ENCODE measurements around the gene RPS2.

The RPS2 gene

DNA sequence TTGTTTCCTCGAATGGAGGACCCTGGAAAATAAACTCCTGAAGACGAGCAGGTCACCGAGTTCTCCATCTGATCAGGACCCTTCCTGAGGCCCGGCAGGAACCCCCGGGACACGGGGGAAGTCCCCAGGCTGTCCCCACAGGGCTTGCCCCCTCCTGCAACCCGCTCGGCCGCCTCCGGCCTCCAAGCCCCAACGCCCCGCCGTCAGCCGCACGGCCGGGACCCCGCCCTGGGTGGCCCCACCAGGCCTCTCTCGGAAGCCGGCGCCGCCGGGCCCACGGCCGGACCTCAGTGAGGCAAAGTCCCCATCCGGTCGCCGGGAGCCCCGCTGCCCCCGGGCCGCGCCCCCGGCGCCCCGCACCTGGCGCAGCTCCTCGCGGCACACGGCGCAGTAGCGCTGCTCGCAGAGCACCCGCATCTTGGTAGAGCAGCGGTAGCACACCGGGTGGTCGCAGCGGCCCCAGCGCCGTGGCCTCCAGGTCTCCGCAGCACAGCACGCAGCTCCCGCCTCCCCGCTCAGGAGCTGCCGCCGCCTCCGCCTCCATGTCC lies 44.6 kb upstream of the RPS2 start:
- Histone ChIP-seq H2BK120ac (ENCODE audit: insufficient read depth, low read length, poor library complexity) (peak overlapping the region; percentile 52), H3K14ac (ENCODE audit: low read length) (peak overlapping the region; percentile 88), H3K4ac (ENCODE audit: low read depth, low read length) (peak overlapping the region; percentile 68), H3K4me3 (ENCODE audit: low read depth, low read length) (peak overlapping the region; percentile 96), H4K8ac (ENCODE audit: low read depth, low read length) (peak overlapping the region; percentile 77), H2AFZ (ENCODE audit: insufficient read depth, low read length, poor library complexity) (peak overlapping the region; percentile 50), H3K9ac (ENCODE audit: low read length) (peak overlapping the region; percentile 99), H3K27me3 (ENCODE audit: insufficient read depth, low read length) (no peaks in the 10 kb centered on the region), H3K4me2 (ENCODE audit: low read length) (peak overlapping the region; percentile 85), H3K36me3 (ENCODE audit: control insufficient read depth in 1 of 2, insufficient read depth in 2 of 2, low read length in 2 of 2) (peaks cover 7 to 9% of the 10 kb centered on the region in 2 experiments), H2BK12ac (ENCODE audit: low read length) (no peak overlapping the region), H3K79me2 (ENCODE audit: control insufficient read depth, insufficient read depth, low read length, poor library complexity) (peaks cover 13% of the 10 kb centered on the region), H3K9me3 (ENCODE audit: insufficient read depth, low read depth, low read length) (peaks cover 1% of the 10 kb centered on the region), H3K79me1 (ENCODE audit: low read length) (peaks cover 7% of the 10 kb centered on the region), H4K12ac (ENCODE audit: low read depth, low read length) (peak overlapping the region; percentile 73), H4K91ac (ENCODE audit: low read depth, low read length) (peak overlapping the region; percentile 81), H2BK5ac (ENCODE audit: low read depth, low read length, poor library complexity) (peak overlapping the region; percentile 26), H3K18ac (ENCODE audit: low read length) (peak overlapping the region; percentile 81), H2AK5ac (ENCODE audit: low read length) (peak overlapping the region; percentile 32), H3K4me1 (ENCODE audit: control insufficient read depth in 1 of 2, insufficient read depth in 2 of 2, low read length in 2 of 2) (peaks cover 9 to 23% of the 10 kb centered on the region in 2 experiments), H3K23ac (ENCODE audit: low read length) (no peak overlapping the region), H3K27ac (ENCODE audit: low read depth, low read length) (peak overlapping the region; percentile 22)
- no CpG with 5 or more reads among the region's 55 CpGs for WGBS (ENCODE audit: extremely low coverage, insufficient coverage, insufficient read length)
- DNase-seq, result peak in 1 of 2 donors; percentile 43

DNA sequence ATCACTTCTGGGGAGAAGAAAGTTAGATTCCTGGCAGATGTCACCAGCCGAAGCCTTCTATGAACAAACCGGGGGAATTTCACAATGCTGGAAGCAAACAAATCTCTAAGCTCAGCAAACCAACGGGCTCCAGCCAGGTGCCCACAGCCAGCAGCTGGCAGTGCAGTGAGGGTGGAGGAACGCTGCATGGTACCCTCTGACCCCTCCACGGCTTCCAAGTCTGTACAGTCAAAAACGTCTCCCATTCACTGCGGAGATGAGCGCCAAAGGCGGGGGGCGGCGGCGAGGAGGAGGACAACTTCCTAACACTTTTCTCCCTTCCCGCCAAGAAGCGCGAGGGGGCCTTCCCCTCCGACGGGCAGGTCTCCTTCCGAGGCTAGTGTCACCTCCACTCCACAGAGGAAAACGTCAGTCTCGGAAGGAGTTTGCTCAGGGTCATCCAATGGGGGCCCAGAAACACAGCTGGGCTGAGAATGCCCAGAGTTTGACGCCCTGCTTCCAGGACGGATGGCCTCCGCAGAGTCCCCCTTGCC lies 44.1 kb upstream of the RPS2 start:
- Histone ChIP-seq H3K18ac (ENCODE audit: low read length) (no peak overlapping the region), H3K79me2 (ENCODE audit: control insufficient read depth, insufficient read depth, low read length, poor library complexity) (peaks cover 13% of the 10 kb centered on the region), H3K14ac (ENCODE audit: low read length) (no peak overlapping the region), H3K23ac (ENCODE audit: low read length) (no peak overlapping the region), H3K4me1 (ENCODE audit: control insufficient read depth in 1 of 2, insufficient read depth in 2 of 2, low read length in 2 of 2) (peaks cover 13 to 26% of the 10 kb centered on the region in 2 experiments), H3K9ac (ENCODE audit: low read length) (peak overlapping the region; percentile 99), H3K36me3 (ENCODE audit: control insufficient read depth in 1 of 2, insufficient read depth in 2 of 2, low read length in 2 of 2) (peaks cover 7 to 9% of the 10 kb centered on the region in 2 experiments), H4K8ac (ENCODE audit: low read depth, low read length) (no peak overlapping the region), H2AFZ (ENCODE audit: insufficient read depth, low read length, poor library complexity) (no peak overlapping the region), H3K27me3 (ENCODE audit: insufficient read depth, low read length) (no peaks in the 10 kb centered on the region), H3K4me3 (ENCODE audit: low read depth, low read length) (peak overlapping the region; percentile 96), H4K12ac (ENCODE audit: low read depth, low read length) (no peak overlapping the region), H2AK5ac (ENCODE audit: low read length) (no peak overlapping the region), H3K9me3 (ENCODE audit: insufficient read depth, low read depth, low read length) (peaks cover 1% of the 10 kb centered on the region), H3K4ac (ENCODE audit: low read depth, low read length) (peak overlapping the region; percentile 56), H3K27ac (ENCODE audit: low read depth, low read length) (no peak overlapping the region), H3K79me1 (ENCODE audit: low read length) (peaks cover 7% of the 10 kb centered on the region), H2BK12ac (ENCODE audit: low read length) (no peak overlapping the region), H4K91ac (ENCODE audit: low read depth, low read length) (no peak overlapping the region), H2BK5ac (ENCODE audit: low read depth, low read length, poor library complexity) (no peak overlapping the region), H3K4me2 (ENCODE audit: low read length) (peak overlapping the region; percentile 85), H2BK120ac (ENCODE audit: insufficient read depth, low read length, poor library complexity) (no peak overlapping the region)
- peak in 1 of 2 donors; percentile 52 for DNase-seq
- WGBS (ENCODE audit: extremely low coverage, insufficient coverage, insufficient read length), result no CpG with 5 or more reads among the region's 23 CpGs

DNA sequence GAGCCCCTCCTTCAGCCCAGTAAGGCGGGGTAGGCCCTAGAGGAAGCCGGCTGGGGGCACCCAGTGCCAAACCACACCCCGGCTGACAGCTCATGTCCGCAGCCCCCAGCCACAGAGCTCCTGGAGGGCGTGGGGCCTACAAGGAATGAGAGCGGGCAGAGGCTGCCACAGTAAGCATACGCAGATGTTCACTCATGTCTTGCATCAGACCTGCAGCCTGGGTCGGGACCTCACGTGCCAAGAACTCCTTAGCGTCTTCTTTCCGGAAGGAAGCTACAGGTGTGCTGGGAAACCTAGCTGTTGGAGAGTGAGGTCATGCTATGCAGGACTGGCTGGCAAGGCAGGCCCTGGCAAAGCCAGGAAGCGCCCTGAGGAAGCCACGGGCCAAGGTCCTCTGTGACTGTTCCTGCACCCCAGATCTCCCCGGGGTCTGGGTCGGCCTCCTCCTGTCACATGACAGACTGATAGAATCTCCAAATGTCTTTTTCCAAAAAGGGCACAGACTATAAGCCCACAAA lies 43.4 kb upstream of the RPS2 start:
- Histone ChIP-seq H3K79me2 (ENCODE audit: control insufficient read depth, insufficient read depth, low read length, poor library complexity) (peaks cover 13% of the 10 kb centered on the region), H4K12ac (ENCODE audit: low read depth, low read length) (no peak overlapping the region), H3K23ac (ENCODE audit: low read length) (no peak overlapping the region), H3K4ac (ENCODE audit: low read depth, low read length) (peak overlapping the region; percentile 32), H3K18ac (ENCODE audit: low read length) (no peak overlapping the region), H2BK5ac (ENCODE audit: low read depth, low read length, poor library complexity) (no peak overlapping the region), H3K4me2 (ENCODE audit: low read length) (peak overlapping the region; percentile 85), H3K4me1 (ENCODE audit: control insufficient read depth in 1 of 2, insufficient read depth in 2 of 2, low read length in 2 of 2) (peaks cover 13 to 26% of the 10 kb centered on the region in 2 experiments), H4K8ac (ENCODE audit: low read depth, low read length) (no peak overlapping the region), H3K9me3 (ENCODE audit: insufficient read depth, low read depth, low read length) (peaks cover 1% of the 10 kb centered on the region), H3K4me3 (ENCODE audit: low read depth, low read length) (no peak overlapping the region), H3K9ac (ENCODE audit: low read length) (no peak overlapping the region), H3K79me1 (ENCODE audit: low read length) (peaks cover 7% of the 10 kb centered on the region), H3K27me3 (ENCODE audit: insufficient read depth, low read length) (no peaks in the 10 kb centered on the region), H3K27ac (ENCODE audit: low read depth, low read length) (no peak overlapping the region), H2BK12ac (ENCODE audit: low read length) (no peak overlapping the region), H4K91ac (ENCODE audit: low read depth, low read length) (no peak overlapping the region), H2BK120ac (ENCODE audit: insufficient read depth, low read length, poor library complexity) (no peak overlapping the region), H3K14ac (ENCODE audit: low read length) (no peak overlapping the region), H2AFZ (ENCODE audit: insufficient read depth, low read length, poor library complexity) (no peak overlapping the region), H3K36me3 (ENCODE audit: control insufficient read depth in 1 of 2, insufficient read depth in 2 of 2, low read length in 2 of 2) (peaks cover 12 to 14% of the 10 kb centered on the region in 2 experiments), H2AK5ac (ENCODE audit: low read length) (no peak overlapping the region)
- WGBS (ENCODE audit: extremely low coverage, insufficient coverage, insufficient read length), result no CpG with 5 or more reads among the region's 15 CpGs
- peak; percentile 85 to 91 for DNase-seq

DNA sequence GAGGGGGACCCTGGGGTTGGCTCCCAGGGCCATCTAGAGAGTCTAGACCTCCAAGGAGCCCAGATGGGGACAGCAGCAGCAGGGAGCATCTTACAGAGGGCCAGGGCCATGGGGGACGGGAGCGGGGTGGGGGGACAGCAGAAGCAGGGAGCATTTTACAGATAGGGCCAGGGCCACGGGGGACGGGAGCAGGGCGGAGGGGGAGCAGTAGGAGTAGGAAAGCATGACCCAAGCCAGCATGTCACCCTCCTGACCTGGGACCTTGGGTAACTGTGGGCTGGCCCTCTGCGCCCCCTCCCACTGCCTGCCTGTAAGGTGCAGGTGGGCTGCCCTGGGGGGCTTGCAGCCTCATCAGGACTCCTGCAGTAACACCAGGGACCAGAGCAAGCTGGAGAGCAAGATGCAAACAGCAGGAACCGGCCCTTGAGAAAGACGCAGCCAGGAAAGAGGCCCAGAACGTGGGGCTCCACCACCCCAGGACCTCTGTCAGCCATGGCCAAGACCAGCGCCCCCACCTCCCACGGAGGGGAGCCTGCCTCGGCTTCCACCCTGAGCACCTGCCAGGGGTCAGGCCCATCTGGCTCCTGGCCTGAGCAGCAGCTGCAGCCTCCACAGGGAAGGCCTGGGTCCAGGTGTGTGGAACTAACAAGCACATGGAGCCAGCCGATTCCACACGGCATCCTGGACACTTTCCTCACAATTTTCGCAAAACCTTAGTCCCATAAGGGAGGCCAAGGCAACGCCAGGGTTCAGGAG lies 42.6 kb upstream of the RPS2 start:
- Histone ChIP-seq H2AK5ac (ENCODE audit: low read length) (no peak overlapping the region), H3K23ac (ENCODE audit: low read length) (no peak overlapping the region), H2BK120ac (ENCODE audit: insufficient read depth, low read length, poor library complexity) (no peak overlapping the region), H3K27ac (ENCODE audit: low read depth, low read length) (no peak overlapping the region), H3K4me3 (ENCODE audit: low read depth, low read length) (no peak overlapping the region), H3K4ac (ENCODE audit: low read depth, low read length) (peak overlapping the region; percentile 41), H3K14ac (ENCODE audit: low read length) (no peak overlapping the region), H2BK12ac (ENCODE audit: low read length) (no peak overlapping the region), H3K4me1 (ENCODE audit: control insufficient read depth in 1 of 2, insufficient read depth in 2 of 2, low read length in 2 of 2) (peaks cover 13 to 26% of the 10 kb centered on the region in 2 experiments), H3K4me2 (ENCODE audit: low read length) (no peak overlapping the region), H4K8ac (ENCODE audit: low read depth, low read length) (no peak overlapping the region), H3K36me3 (ENCODE audit: control insufficient read depth in 1 of 2, insufficient read depth in 2 of 2, low read length in 2 of 2) (peaks cover 20 to 22% of the 10 kb centered on the region in 2 experiments), H3K27me3 (ENCODE audit: insufficient read depth, low read length) (no peaks in the 10 kb centered on the region), H3K79me1 (ENCODE audit: low read length) (peaks cover 7% of the 10 kb centered on the region), H4K12ac (ENCODE audit: low read depth, low read length) (no peak overlapping the region), H2AFZ (ENCODE audit: insufficient read depth, low read length, poor library complexity) (no peak overlapping the region), H3K9me3 (ENCODE audit: insufficient read depth, low read depth, low read length) (peaks cover 1% of the 10 kb centered on the region), H3K18ac (ENCODE audit: low read length) (no peak overlapping the region), H2BK5ac (ENCODE audit: low read depth, low read length, poor library complexity) (no peak overlapping the region), H3K9ac (ENCODE audit: low read length) (no peak overlapping the region), H4K91ac (ENCODE audit: low read depth, low read length) (no peak overlapping the region), H3K79me2 (ENCODE audit: control insufficient read depth, insufficient read depth, low read length, poor library complexity) (peaks cover 13% of the 10 kb centered on the region)
- no peak for DNase-seq
- no CpG with 5 or more reads among the region's 16 CpGs for WGBS (ENCODE audit: extremely low coverage, insufficient coverage, insufficient read length)

Data from trophoblast cell (in vitro differentiated cells and primary cell).